B cell (primary cell): ENCODE results near the gene PLIN4.

ENCODE experiments used
- EZH2 ChIP-seq: IDR thresholded peaks from 2 replicates; pipeline ENCODE4 v1.6.1; 2012; ENCODE audit warnings: borderline replicate concordance, low read depth, mild to moderate bottlenecking, moderate library complexity, low read length; ENCODE audit not compliant: insufficient read depth, poor library complexity, severe bottlenecking
- TF ChIP-seq, protein P1 (sequence below): fragments of 200-600 bp; IDR thresholded peaks from one replicate; pipeline ENCODE4 v1.8.0; 2022; ENCODE audit warnings: antibody characterized with exemption, mild to moderate bottlenecking

GRCh38 chr19:4510435-4511255, 7.6 kb downstream of the PLIN4 start:
- TF ChIP-seq EZH2, result no peak
- TF ChIP-seq, protein P1, sequence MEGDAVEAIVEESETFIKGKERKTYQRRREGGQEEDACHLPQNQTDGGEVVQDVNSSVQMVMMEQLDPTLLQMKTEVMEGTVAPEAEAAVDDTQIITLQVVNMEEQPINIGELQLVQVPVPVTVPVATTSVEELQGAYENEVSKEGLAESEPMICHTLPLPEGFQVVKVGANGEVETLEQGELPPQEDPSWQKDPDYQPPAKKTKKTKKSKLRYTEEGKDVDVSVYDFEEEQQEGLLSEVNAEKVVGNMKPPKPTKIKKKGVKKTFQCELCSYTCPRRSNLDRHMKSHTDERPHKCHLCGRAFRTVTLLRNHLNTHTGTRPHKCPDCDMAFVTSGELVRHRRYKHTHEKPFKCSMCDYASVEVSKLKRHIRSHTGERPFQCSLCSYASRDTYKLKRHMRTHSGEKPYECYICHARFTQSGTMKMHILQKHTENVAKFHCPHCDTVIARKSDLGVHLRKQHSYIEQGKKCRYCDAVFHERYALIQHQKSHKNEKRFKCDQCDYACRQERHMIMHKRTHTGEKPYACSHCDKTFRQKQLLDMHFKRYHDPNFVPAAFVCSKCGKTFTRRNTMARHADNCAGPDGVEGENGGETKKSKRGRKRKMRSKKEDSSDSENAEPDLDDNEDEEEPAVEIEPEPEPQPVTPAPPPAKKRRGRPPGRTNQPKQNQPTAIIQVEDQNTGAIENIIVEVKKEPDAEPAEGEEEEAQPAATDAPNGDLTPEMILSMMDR, result no peak
